Lung (tissue), 12 donors: ENCODE results near the gene DYSF. TPM values are rescaled to one million over a fixed set of nuclear protein-coding genes. Genes with fewer than 3 reads are reported as not detected.

Experiments used
- ATAC-seq: fragments of 200-7000 bp; cut with Tn5 transposase; one replicate; pipeline ENCODE4 v1.9.1; 2020; ENCODE audit warnings: moderate number of reproducible peaks; ENCODE audit not compliant: insufficient read depth, low FRiP score
- DNase-seq, 3 donors: peaks; one replicate each; pipeline ENCODE4 v3.0.0-alpha.2; 2013 to 2017
- H3K27ac ChIP-seq, 2 donors: one replicate each; pipeline ENCODE4 v1.5.1; 2013; ENCODE audit warnings: mild to moderate bottlenecking in 2 of 2, moderate library complexity in 2 of 2, control low read depth in 1 of 2, inconsistent platforms in 1 of 2, low read depth in 1 of 2, low read length in 1 of 2
- H3K27me3 ChIP-seq, 3 donors: one replicate each; pipeline ENCODE4 v1.5.1; 2013; ENCODE audit warnings: low read length in 2 of 3; ENCODE audit not compliant: control insufficient read depth in 3 of 3, insufficient read depth in 3 of 3
- H3K36me3 ChIP-seq, 4 donors: one replicate each; pipeline ENCODE4 v1.5.1; 2013; ENCODE audit warnings: low read length in 4 of 4, mild to moderate bottlenecking in 1 of 4, moderate library complexity in 1 of 4; ENCODE audit not compliant: control insufficient read depth in 4 of 4, insufficient read depth in 4 of 4
- H3K4me1 ChIP-seq, 5 donors: one replicate each; pipeline ENCODE4 v1.5.1; 2013; ENCODE audit warnings: low read length in 5 of 5, mild to moderate bottlenecking in 2 of 5, moderate library complexity in 1 of 5; ENCODE audit not compliant: control insufficient read depth in 5 of 5, insufficient read depth in 5 of 5
- H3K4me3 ChIP-seq: one replicate; pipeline ENCODE4 v1.5.1; 2013; ENCODE audit warnings: mild to moderate bottlenecking, control low read depth, moderate library complexity
- H3K9ac ChIP-seq, 2 donors: one replicate each; pipeline ENCODE4 v1.5.1; 2013; ENCODE audit warnings: low read length in 2 of 2, control low read depth in 1 of 2; ENCODE audit not compliant: insufficient read depth in 1 of 2
- H3K9me3 ChIP-seq, 4 donors: one replicate each; pipeline ENCODE4 v1.5.1; 2013; ENCODE audit warnings: low read length in 3 of 4, mild to moderate bottlenecking in 1 of 4, moderate library complexity in 1 of 4; ENCODE audit not compliant: control insufficient read depth in 4 of 4, insufficient read depth in 3 of 4
- CTCF ChIP-seq: IDR thresholded peaks from 2 replicates; pipeline ENCODE4 v1.5.1; 2012; ENCODE audit warnings: mild to moderate bottlenecking; ENCODE audit errors: control extremely low read depth, extremely low read depth
- WGBS, 2 donors: extraction: QIAGEN DNeasy Blood & Tissue Kit; methylation state at CpG; one replicate each; pipeline ENCODE4 v1.1.7; 2013; 5-methylcytosine and 5-hydroxymethylcytosine counted together
- polyA plus RNA-seq, 2 donors: library from polyadenylated mRNA; stranded (reverse); fragments of 200-250 nt; gene quantifications; one replicate each; pipeline ENCODE4 v1.2.1, GENCODE V29; 2013
- total RNA-seq, 2 donors: library from RNA; depleted of rRNA in 1 of 2; stranded (reverse); fragments of >200 nt in 1 of 2; gene quantifications; one replicate each; pipeline ENCODE4 v1.2.1, GENCODE V29; 2014 to 2021
- donor health status: control.
- donor health status: control.
- donor health status: Bipolar disorder and iron deficiency.
- donor health status: healthy.
- donor health status: DM: yes; HTN: yes; CAD: no.

Gene DYSF
- total and polyA plus RNA-seq, 4 donors = 12.9 to 56.2 (median 40.0) TPM

GRCh38 chr2:71633086-71633485, 179.7 kb downstream of the DYSF start:
- Histone ChIP-seq H3K27me3 (no peaks in the 10 kb centered on the region), H3K27ac (no peak overlapping the region), H3K9ac (no peak overlapping the region), H3K4me1 (peaks cover 0 to 6% (median 0%) of the 10 kb centered on the region in 5 donors), H3K36me3 (no peaks in the 10 kb centered on the region), H3K9me3 (no peaks in the 10 kb centered on the region), H3K4me3 (no peak overlapping the region)
- no peak for TF ChIP-seq CTCF
- no peak for DNase-seq
- ATAC-seq = no peak
- 83 to 86% methylated on average over 3 of the region's 3 CpGs for WGBS, 2 donors

DNA sequence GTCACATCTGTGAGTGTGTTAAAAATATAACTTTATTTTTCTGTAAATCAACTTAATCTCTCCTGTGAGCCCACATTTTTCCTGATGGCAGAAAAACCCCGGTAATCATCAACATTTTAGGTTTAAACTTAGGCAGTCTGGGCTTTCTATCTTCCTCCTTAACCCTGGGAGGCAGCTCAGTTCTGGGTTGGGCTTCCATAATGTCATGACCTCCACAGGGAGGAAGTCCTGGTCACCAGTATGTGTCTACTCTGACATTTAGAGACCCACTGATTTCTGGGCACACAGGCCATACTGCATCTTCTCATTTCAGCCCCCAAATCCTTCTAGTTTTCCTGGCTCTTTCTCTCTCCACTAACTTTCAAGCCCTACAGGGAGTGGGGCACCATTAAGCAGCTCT, 181.2 kb downstream of the DYSF start:
- whole genome bisulfite sequencing, 2 donors = 89 to 94% methylated on average over 1 of the region's 1 CpG
- no peak for TF ChIP-seq CTCF
- no peak overlapping the region for H3K9ac ChIP-seq
- no peak overlapping the region for H3K4me3 ChIP-seq
- no peaks in the 10 kb centered on the region for H3K27me3 ChIP-seq
- no peak overlapping the region for H3K27ac ChIP-seq
- no peaks in the 10 kb centered on the region for H3K9me3 ChIP-seq
- H3K4me1 ChIP-seq = peaks cover 0 to 6% (median 0%) of the 10 kb centered on the region in 5 donors
- DNase-seq = no peak
- no peak for ATAC-seq
- no peaks in the 10 kb centered on the region for H3K36me3 ChIP-seq

DNA sequence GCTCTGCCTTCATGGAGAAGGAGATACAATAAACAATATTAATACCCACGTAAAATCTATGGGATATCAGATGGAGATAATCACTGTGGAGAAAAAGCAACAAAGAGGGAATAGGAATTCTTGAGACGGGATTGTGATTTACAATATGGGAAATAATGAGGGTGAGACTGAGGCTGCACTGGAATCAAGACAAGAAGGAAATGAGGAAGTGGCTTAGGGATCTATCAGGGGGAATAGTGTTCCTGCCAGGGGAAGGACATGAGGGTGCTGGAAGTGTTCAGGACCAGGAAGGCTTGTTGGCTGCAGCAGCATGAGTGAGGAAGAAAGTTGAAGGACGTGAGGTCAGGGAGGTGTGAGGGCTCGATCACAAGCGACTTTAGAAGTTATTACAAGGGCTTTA, 182.4 kb downstream of the DYSF start:
- no peaks in the 10 kb centered on the region for H3K36me3 ChIP-seq
- 82 to 87% methylated on average over 5 of the region's 5 CpGs for WGBS, 2 donors
- no peaks in the 10 kb centered on the region for H3K27me3 ChIP-seq
- H3K4me3 ChIP-seq = no peak overlapping the region
- no peak for ATAC-seq
- no peak for TF ChIP-seq CTCF
- no peak for DNase-seq
- H3K9me3 ChIP-seq = no peaks in the 10 kb centered on the region
- H3K9ac ChIP-seq = no peak overlapping the region
- peaks cover 0 to 6% (median 0%) of the 10 kb centered on the region in 5 donors for H3K4me1 ChIP-seq
- H3K27ac ChIP-seq = no peak overlapping the region

- Histone ChIP-seq H3K27ac (no peak overlapping the region), H3K36me3 (no peaks in the 10 kb centered on the region), H3K9ac (no peak overlapping the region), H3K9me3 (no peaks in the 10 kb centered on the region), H3K4me1 (peaks cover 0 to 3% (median 0%) of the 10 kb centered on the region in 5 donors), H3K4me3 (no peak overlapping the region), H3K27me3 (no peaks in the 10 kb centered on the region)
- DNase-seq (no peak), ATAC-seq (no peak)
- WGBS, 2 donors = 60 to 78% methylated on average over 5 of the region's 5 CpGs
- no peak for TF ChIP-seq CTCF
Measured at GRCh38 chr2:71637168-71637567, 183.8 kb downstream of the DYSF start.
